ENCODE measurements around the gene THADA.

THADA gene

DNA sequence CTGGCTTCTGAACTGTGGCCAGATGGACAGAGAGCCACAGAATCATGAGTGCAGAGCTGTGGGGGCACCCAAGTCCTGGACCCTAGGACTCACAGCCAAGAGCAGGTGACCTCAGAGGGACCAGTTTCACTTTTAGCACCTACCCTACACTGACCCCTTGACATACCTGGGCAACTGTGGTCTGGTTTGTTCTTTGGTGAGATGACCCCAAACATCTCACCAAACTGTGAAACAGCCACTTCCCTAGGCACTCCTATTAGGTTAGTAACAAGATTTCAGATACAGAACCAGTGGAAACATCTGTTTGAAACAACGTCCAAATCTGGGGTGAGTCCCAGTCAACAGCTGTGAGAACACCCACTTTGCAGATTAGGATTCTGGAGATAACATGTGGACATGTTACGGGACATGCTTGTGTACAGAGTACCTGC, 367.5 kb downstream of the THADA start:
- H3K4me3 ChIP-seq (ENCODE audit: low read depth, low read length, poor library complexity, severe bottlenecking) = peak overlapping the region; percentile 71
- H3K9me3 ChIP-seq (ENCODE audit: low read length) = no peaks in the 10 kb centered on the region
- no peak for TF ChIP-seq EZH2 (IDR thresholded peaks at IDR 0.05; ENCODE audit: borderline replicate concordance, low read length)
- TF ChIP-seq, protein P1, sequence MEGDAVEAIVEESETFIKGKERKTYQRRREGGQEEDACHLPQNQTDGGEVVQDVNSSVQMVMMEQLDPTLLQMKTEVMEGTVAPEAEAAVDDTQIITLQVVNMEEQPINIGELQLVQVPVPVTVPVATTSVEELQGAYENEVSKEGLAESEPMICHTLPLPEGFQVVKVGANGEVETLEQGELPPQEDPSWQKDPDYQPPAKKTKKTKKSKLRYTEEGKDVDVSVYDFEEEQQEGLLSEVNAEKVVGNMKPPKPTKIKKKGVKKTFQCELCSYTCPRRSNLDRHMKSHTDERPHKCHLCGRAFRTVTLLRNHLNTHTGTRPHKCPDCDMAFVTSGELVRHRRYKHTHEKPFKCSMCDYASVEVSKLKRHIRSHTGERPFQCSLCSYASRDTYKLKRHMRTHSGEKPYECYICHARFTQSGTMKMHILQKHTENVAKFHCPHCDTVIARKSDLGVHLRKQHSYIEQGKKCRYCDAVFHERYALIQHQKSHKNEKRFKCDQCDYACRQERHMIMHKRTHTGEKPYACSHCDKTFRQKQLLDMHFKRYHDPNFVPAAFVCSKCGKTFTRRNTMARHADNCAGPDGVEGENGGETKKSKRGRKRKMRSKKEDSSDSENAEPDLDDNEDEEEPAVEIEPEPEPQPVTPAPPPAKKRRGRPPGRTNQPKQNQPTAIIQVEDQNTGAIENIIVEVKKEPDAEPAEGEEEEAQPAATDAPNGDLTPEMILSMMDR (IDR thresholded peaks at IDR 0.05; ENCODE audit: low read length) = no peak
- H3K27me3 ChIP-seq (ENCODE audit: insufficient read depth, low read length) = no peaks in the 10 kb centered on the region
- H3K4me1 ChIP-seq (ENCODE audit: insufficient read depth, low read length, severe bottlenecking) = peaks cover 57% of the 10 kb centered on the region
- peaks cover 9% of the 10 kb centered on the region for H3F3A ChIP-seq (ENCODE audit: insufficient read depth, low read length)
- H3K27ac ChIP-seq (ENCODE audit: low read depth, low read length, poor library complexity, severe bottlenecking) = peak overlapping the region; percentile 96
- peaks cover 17% of the 10 kb centered on the region for H3K79me2 ChIP-seq (ENCODE audit: insufficient read depth, low read length)
- peaks cover 28% of the 10 kb centered on the region for H3K36me3 ChIP-seq (ENCODE audit: insufficient read depth, low read length)
- peak overlapping the region; percentile 76 for H3K4me2 ChIP-seq (ENCODE audit: low read length)
- H2AFZ ChIP-seq (ENCODE audit: low read length) = no peak overlapping the region
- H3K9me2 ChIP-seq (ENCODE audit: low read depth, low read length) = no peaks in the 10 kb centered on the region
- H4K20me1 ChIP-seq (ENCODE audit: insufficient read depth, low read length) = no peaks in the 10 kb centered on the region
- H3K9ac ChIP-seq (ENCODE audit: low read length) = peak overlapping the region; percentile 98

DNA sequence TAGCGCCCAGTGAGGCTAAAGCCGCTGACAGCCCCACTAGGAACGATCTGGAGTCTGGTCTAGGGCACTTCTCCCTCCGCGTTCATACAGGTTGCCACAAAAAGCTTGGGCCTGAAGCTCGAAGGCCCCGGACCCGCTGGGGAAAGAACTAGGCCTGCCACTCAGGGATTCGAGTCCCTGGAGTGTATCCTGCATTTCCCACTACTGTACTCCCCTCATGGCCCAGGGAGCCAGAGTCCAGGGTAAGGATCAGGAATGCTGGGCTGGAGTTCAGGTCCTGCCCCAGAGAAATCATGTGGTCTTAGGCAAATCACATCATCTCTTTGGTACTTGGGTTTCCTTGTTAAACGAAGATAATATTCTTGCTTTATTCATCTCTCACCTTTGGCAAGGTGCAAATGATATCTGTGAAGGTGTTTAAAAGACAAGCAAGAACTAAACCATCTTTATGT, 368.0 kb downstream of the THADA start:
- TF ChIP-seq, protein P1 (IDR thresholded peaks at IDR 0.05; ENCODE audit: low read length) = 0 out of 2 replicates have a peak, but pooled peaks have one; percentile 3
- no peak for TF ChIP-seq EZH2 (IDR thresholded peaks at IDR 0.05; ENCODE audit: borderline replicate concordance, low read length)
- Histone ChIP-seq H3K79me2 (ENCODE audit: insufficient read depth, low read length) (peaks cover 22% of the 10 kb centered on the region), H3K36me3 (ENCODE audit: insufficient read depth, low read length) (peaks cover 33% of the 10 kb centered on the region), H3K9me2 (ENCODE audit: low read depth, low read length) (no peaks in the 10 kb centered on the region), H3K4me1 (ENCODE audit: insufficient read depth, low read length, severe bottlenecking) (peaks cover 57% of the 10 kb centered on the region), H3K27me3 (ENCODE audit: insufficient read depth, low read length) (no peaks in the 10 kb centered on the region), H3F3A (ENCODE audit: insufficient read depth, low read length) (peaks cover 14% of the 10 kb centered on the region), H3K9ac (ENCODE audit: low read length) (peak overlapping the region; percentile 98), H4K20me1 (ENCODE audit: insufficient read depth, low read length) (no peaks in the 10 kb centered on the region), H3K9me3 (ENCODE audit: low read length) (no peaks in the 10 kb centered on the region), H3K27ac (ENCODE audit: low read depth, low read length, poor library complexity, severe bottlenecking) (peak overlapping the region; percentile 96), H3K4me3 (ENCODE audit: low read depth, low read length, poor library complexity, severe bottlenecking) (peak overlapping the region; percentile 71), H3K4me2 (ENCODE audit: low read length) (peak overlapping the region; percentile 76), H2AFZ (ENCODE audit: low read length) (no peak overlapping the region)

DNA sequence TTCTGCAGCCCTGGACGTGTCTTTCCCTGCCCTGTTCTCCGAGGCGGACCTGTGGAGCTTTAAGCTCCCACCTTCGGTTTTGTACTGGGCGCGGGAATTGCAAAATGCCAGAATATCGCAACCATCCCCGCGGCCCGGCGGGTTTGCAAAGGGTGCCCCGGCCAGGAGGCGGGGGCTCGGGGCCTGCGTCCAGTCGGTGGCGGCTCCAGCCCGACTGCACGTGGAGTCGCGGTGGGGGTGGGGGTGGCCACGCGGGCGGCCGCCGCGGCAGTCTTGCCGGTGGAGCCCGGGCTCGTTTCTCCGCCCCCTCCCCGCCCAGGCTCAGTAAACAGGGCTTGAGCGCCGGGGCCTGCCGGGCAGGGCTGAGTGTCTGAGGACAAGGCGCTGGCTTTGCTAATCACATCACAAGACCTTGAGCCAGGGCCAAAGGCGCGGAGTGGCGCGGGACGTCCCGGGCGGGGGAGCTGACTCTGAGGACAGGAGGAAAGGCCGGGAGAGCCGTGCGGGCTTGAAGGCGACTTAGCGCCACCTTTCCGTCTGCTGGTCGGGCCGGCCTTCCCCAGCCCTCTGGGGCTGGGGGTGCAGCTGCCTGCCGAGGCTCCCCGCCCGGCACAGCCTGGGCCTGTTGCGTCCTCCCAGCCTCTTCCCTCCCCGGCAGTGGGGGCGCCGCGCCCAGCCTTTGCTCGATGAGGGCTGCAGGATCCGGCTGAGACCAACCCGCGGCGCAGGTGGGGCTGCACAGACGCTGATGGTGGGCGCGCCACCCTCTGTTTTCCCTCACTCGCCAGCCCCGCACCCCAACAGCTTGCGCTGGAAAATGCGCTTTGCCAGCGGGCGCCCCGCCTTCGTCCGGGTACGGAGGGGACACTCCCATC, 368.6 kb downstream of the THADA start:
- Histone ChIP-seq H3K27ac (ENCODE audit: low read depth, low read length, poor library complexity, severe bottlenecking) (peak overlapping the region; percentile 96), H3K79me2 (ENCODE audit: insufficient read depth, low read length) (peaks cover 26% of the 10 kb centered on the region), H2AFZ (ENCODE audit: low read length) (no peak overlapping the region), H3K4me1 (ENCODE audit: insufficient read depth, low read length, severe bottlenecking) (peaks cover 64% of the 10 kb centered on the region), H3K4me2 (ENCODE audit: low read length) (peak overlapping the region; percentile 76), H3K9me2 (ENCODE audit: low read depth, low read length) (no peaks in the 10 kb centered on the region), H3K36me3 (ENCODE audit: insufficient read depth, low read length) (peaks cover 40% of the 10 kb centered on the region), H3K9ac (ENCODE audit: low read length) (peak overlapping the region; percentile 98), H3K4me3 (ENCODE audit: low read depth, low read length, poor library complexity, severe bottlenecking) (peak overlapping the region; percentile 71), H3F3A (ENCODE audit: insufficient read depth, low read length) (peaks cover 21% of the 10 kb centered on the region), H4K20me1 (ENCODE audit: insufficient read depth, low read length) (no peaks in the 10 kb centered on the region), H3K9me3 (ENCODE audit: low read length) (no peaks in the 10 kb centered on the region), H3K27me3 (ENCODE audit: insufficient read depth, low read length) (no peaks in the 10 kb centered on the region)
- TF ChIP-seq, protein P1 (IDR thresholded peaks at IDR 0.05; ENCODE audit: low read length) = peak; percentile 24; the same call in 1 of the 2 replicates
- no peak for TF ChIP-seq EZH2 (IDR thresholded peaks at IDR 0.05; ENCODE audit: borderline replicate concordance, low read length)
